MM.1S (cell line): ENCODE results near the gene GGNBP2.

Experiments
- CTCF ChIP-seq: fragments of 300-600 bp; sonication (generic); IDR thresholded peaks from 2 replicates; pipeline ENCODE4 v1.5.1; 2016; ENCODE audit warnings: antibody characterized with exemption, low read length, mixed read lengths
- EZH2 ChIP-seq: fragments of 300-600 bp; sonication (generic); optimal IDR thresholded peaks from 2 replicates; pipeline ENCODE3; 2017; ENCODE audit warnings: low read depth, mild to moderate bottlenecking, antibody characterized with exemption, low read length, mixed read lengths
- EZH2phosphoT487 ChIP-seq: fragments of 300-600 bp; sonication (generic); IDR thresholded peaks from 2 replicates; pipeline ENCODE4 v1.6.1; 2018; ENCODE audit warnings: antibody characterized with exemption, low read length

GRCh38 chr17:36553459-36553858, 8.7 kb downstream of the GGNBP2 start:
- TF ChIP-seq CTCF (no peak), EZH2 (no peak), EZH2phosphoT487 (no peak)
